Loucy (cell line): ENCODE results near the gene ARMC12.

Experiments
- H2AFZ ChIP-seq: fragments of 200-600 bp; sonication (generic); 2 replicates; pipeline ENCODE4 v1.6.0; 2016; ENCODE audit warnings: antibody characterized with exemption, mild to moderate bottlenecking, low read length, moderate library complexity
- H3F3A ChIP-seq: fragments of 200-600 bp; 2 replicates; pipeline ENCODE4 v1.6.0; 2016; ENCODE audit warnings: antibody characterized with exemption, low read depth, mild to moderate bottlenecking
- H3K27me3 ChIP-seq: fragments of 200-600 bp; sonication (generic); 2 replicates; pipeline ENCODE4 v1.6.1; 2014; ENCODE audit warnings: low read length, mild to moderate bottlenecking; ENCODE audit not compliant: insufficient read depth, poor library complexity, severe bottlenecking
- H3K36me3 ChIP-seq: fragments of 200-600 bp; sonication (generic); 2 replicates; pipeline ENCODE4 v1.6.1; 2016; ENCODE audit warnings: low read length; ENCODE audit not compliant: insufficient read depth
- H3K4me1 ChIP-seq: fragments of 200-600 bp; sonication (generic); 2 replicates; pipeline ENCODE4 v1.5.1; 2014; ENCODE audit warnings: low read length, mild to moderate bottlenecking; ENCODE audit not compliant: insufficient read depth, poor library complexity, severe bottlenecking
- H3K4me2 ChIP-seq: fragments of 200-600 bp; sonication (generic); 2 replicates; pipeline ENCODE4 v1.6.0; 2014; ENCODE audit warnings: antibody characterized with exemption, low read length, low read depth, mild to moderate bottlenecking; ENCODE audit not compliant: poor library complexity, severe bottlenecking
- H3K4me3 ChIP-seq: fragments of 200-600 bp; sonication (generic); 2 replicates; pipeline ENCODE4 v1.5.1; 2014; ENCODE audit warnings: low read length, mild to moderate bottlenecking, mixed read lengths; ENCODE audit not compliant: poor library complexity, severe bottlenecking
- H3K79me2 ChIP-seq: fragments of 200-600 bp; sonication (generic); 2 replicates; pipeline ENCODE4 v1.6.1; 2014; ENCODE audit warnings: low read length; ENCODE audit not compliant: insufficient read depth
- H3K9ac ChIP-seq: fragments of 200-600 bp; sonication (generic); 2 replicates; pipeline ENCODE4 v1.6.0; 2014; ENCODE audit warnings: mild to moderate bottlenecking, low read depth, low read length, moderate library complexity; ENCODE audit not compliant: poor library complexity, severe bottlenecking
- H3K9me2 ChIP-seq: fragments of 200-600 bp; sonication (generic); replicated peaks from 2 replicates; pipeline ENCODE4 v1.6.1; 2016; ENCODE audit warnings: low read depth, low read length, mixed read lengths
- H3K9me3 ChIP-seq: fragments of 200-600 bp; sonication (generic); 2 replicates; pipeline ENCODE4 v1.6.1; 2014; ENCODE audit warnings: mild to moderate bottlenecking, antibody characterized with exemption, low read length, low read depth; ENCODE audit not compliant: insufficient read depth
- H4K20me1 ChIP-seq: fragments of 200-600 bp; sonication (generic); 2 replicates; pipeline ENCODE4 v1.6.0; 2014; ENCODE audit warnings: antibody characterized with exemption, low read length, mild to moderate bottlenecking; ENCODE audit not compliant: insufficient read depth, poor library complexity, severe bottlenecking
- CTCF ChIP-seq: fragments of 200-600 bp; sonication (generic); conservative IDR thresholded peaks from 2 replicates; pipeline ENCODE4 v1.5.1; 2014; ENCODE audit warnings: mild to moderate bottlenecking, antibody characterized with exemption, low read length
- EZH2phosphoT487 ChIP-seq: fragments of 200-600 bp; IDR thresholded peaks from 2 replicates; pipeline ENCODE4 v1.6.1; 2018; ENCODE audit warnings: antibody characterized with exemption, mild to moderate bottlenecking, moderate library complexity, borderline replicate concordance

The ARMC12 gene

DNA sequence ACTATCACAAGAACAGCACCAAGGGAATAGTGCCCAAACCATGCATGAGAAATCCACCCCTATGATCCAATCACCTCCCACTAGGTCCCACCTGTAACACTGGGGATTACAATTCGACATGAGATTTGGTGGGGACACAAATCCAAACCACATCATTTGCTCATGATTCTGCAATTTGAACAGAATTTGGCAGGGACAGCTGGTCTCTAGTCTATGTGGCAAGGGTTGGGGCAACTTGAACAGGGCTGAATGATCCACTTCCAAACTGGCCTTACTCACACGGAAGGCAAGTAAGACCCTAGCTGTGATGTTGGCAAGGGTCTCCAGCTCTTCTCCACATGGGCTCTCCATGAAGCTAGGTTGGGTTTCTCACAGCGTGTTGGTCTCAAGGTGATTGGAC is 38.0 kb upstream of the ARMC12 start:
- H3K4me3 ChIP-seq: no peak overlapping the region
- no peaks in the 10 kb centered on the region for H3K27me3 ChIP-seq
- no peaks in the 10 kb centered on the region for H3K36me3 ChIP-seq
- H3F3A ChIP-seq: no peaks in the 10 kb centered on the region
- no peaks in the 10 kb centered on the region for H3K9me2 ChIP-seq
- H3K9ac ChIP-seq: no peak overlapping the region
- H4K20me1 ChIP-seq: no peaks in the 10 kb centered on the region
- no peaks in the 10 kb centered on the region for H3K9me3 ChIP-seq
- TF ChIP-seq EZH2phosphoT487: no peak
- no peak for TF ChIP-seq CTCF
- no peak overlapping the region for H2AFZ ChIP-seq
- peaks cover 3% of the 10 kb centered on the region for H3K4me1 ChIP-seq
- H3K79me2 ChIP-seq: no peaks in the 10 kb centered on the region
- H3K4me2 ChIP-seq: no peak overlapping the region

DNA sequence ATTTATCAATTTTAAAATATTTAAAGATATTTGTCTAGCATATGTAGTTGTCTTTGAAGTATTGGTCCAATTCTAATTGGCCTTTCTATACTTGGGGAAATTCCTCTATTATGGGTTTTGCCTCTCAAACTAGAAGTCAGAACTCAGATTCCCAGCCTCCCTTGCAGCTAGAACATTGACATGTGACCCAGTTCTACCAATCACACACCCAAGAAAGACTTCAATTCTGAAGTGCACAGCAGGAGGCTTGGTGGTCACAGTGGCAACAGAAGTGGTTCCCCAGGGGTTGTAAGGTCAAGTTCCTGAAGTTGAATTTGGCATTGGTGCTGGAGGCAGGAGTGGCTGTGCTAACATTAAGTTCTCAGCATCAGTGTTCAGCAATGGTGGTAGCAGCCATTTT is 33.3 kb upstream of the ARMC12 start:
- H3K4me3 ChIP-seq: no peak overlapping the region
- no peaks in the 10 kb centered on the region for H4K20me1 ChIP-seq
- peak overlapping the region; percentile 32 for H3K4me2 ChIP-seq
- TF ChIP-seq EZH2phosphoT487: no peak
- no peak for TF ChIP-seq CTCF
- no peaks in the 10 kb centered on the region for H3K9me3 ChIP-seq
- peak overlapping the region; percentile 84 for H2AFZ ChIP-seq
- no peaks in the 10 kb centered on the region for H3K27me3 ChIP-seq
- peaks cover 7% of the 10 kb centered on the region for H3K4me1 ChIP-seq
- H3K79me2 ChIP-seq: no peaks in the 10 kb centered on the region
- no peak overlapping the region for H3K9ac ChIP-seq
- H3K9me2 ChIP-seq: no peaks in the 10 kb centered on the region
- no peaks in the 10 kb centered on the region for H3F3A ChIP-seq
- no peaks in the 10 kb centered on the region for H3K36me3 ChIP-seq

- H3K27me3 ChIP-seq: no peaks in the 10 kb centered on the region
- H3K4me1 ChIP-seq: peaks cover 7% of the 10 kb centered on the region
- H3K9me3 ChIP-seq: no peaks in the 10 kb centered on the region
- no peaks in the 10 kb centered on the region for H3K36me3 ChIP-seq
- H4K20me1 ChIP-seq: no peaks in the 10 kb centered on the region
- no peak overlapping the region for H3K9ac ChIP-seq
- no peaks in the 10 kb centered on the region for H3F3A ChIP-seq
- H3K4me2 ChIP-seq: no peak overlapping the region
- H2AFZ ChIP-seq: no peak overlapping the region
- H3K79me2 ChIP-seq: no peaks in the 10 kb centered on the region
- H3K9me2 ChIP-seq: no peaks in the 10 kb centered on the region
- no peak for TF ChIP-seq CTCF
- no peak for TF ChIP-seq EZH2phosphoT487
- no peak overlapping the region for H3K4me3 ChIP-seq
Measured at GRCh38 chr6:35706468-35706867, 30.4 kb upstream of the ARMC12 start.
